IMR-90 (cell line): Measurements from ENCODE around the gene GALNT7. TPM values are rescaled to one million over a fixed set of nuclear protein-coding genes. Genes with fewer than 3 reads are reported as not detected.

Experiments
- ATAC-seq: fragments of 200-7000 bp; cut with Tn5 transposase; 2 replicates; pipeline ENCODE4 v1.9.1; 2020; ENCODE audit warnings: low read depth, mild to moderate bottlenecking, moderate library complexity
- BruUV-seq: library from RNA; stranded (reverse); fragments of 400-500 nt; replicated peaks from 2 replicates; lab custom pipeline; 2021; lab: Mats Ljungman, UMichigan
- CTCF ChIA-PET: fragments of 300-600 bp; formaldehyde crosslinking; extraction: SDS; loops from one replicate; lab custom pipeline; 2021; ENCODE audit warnings: antibody characterized with exemption; lab: Yijun Ruan, JAX
- POLR2A ChIA-PET: fragments of 300-600 bp; sonication (Branson Sonifier 250); formaldehyde crosslinking; loops from one replicate; lab custom pipeline; 2022; ENCODE audit warnings: antibody characterized with exemption; ENCODE audit not compliant: unreplicated experiment; lab: Charles Lee
- DNase-seq: peaks from one replicate; pipeline ENCODE4 v3.0.0; 2013
- H2AFZ ChIP-seq: replicated peaks from 2 replicates; pipeline ENCODE3; 2013; ENCODE audit warnings: low read length, mild to moderate bottlenecking; ENCODE audit not compliant: poor library complexity
- H2AK5ac ChIP-seq: 2 replicates; pipeline ENCODE4 v1.6.1; 2013; ENCODE audit warnings: low read depth, low read length, inconsistent platforms
- H2AK9ac ChIP-seq: replicated peaks from 2 replicates; pipeline ENCODE3; 2013; ENCODE audit warnings: mild to moderate bottlenecking, low read depth, low read length, moderate library complexity; ENCODE audit not compliant: poor library complexity
- H2BK120ac ChIP-seq: 2 replicates; pipeline ENCODE4 v1.6.1; 2013; ENCODE audit warnings: low read depth, low read length, inconsistent platforms
- H2BK15ac ChIP-seq: 3 replicates; pipeline ENCODE4 v1.6.1; 2013; ENCODE audit warnings: low read depth, low read length, inconsistent platforms
- H2BK20ac ChIP-seq: 2 replicates; pipeline ENCODE4 v1.6.1; 2013; ENCODE audit warnings: low read depth, mild to moderate bottlenecking, inconsistent platforms, low read length, moderate library complexity
- H2BK5ac ChIP-seq: 2 replicates; pipeline ENCODE4 v1.6.1; 2013; ENCODE audit warnings: mild to moderate bottlenecking, low read depth, low read length, inconsistent platforms; ENCODE audit not compliant: poor library complexity, severe bottlenecking
- H3K14ac ChIP-seq: replicated peaks from 2 replicates; pipeline ENCODE4 v1.6.1; 2013; ENCODE audit warnings: low read depth, low read length, inconsistent platforms
- H3K18ac ChIP-seq: 2 replicates; pipeline ENCODE4 v1.6.1; 2013; ENCODE audit warnings: low read depth, low read length, control low read depth
- H3K23ac ChIP-seq: 2 replicates; pipeline ENCODE4 v1.6.1; 2013; ENCODE audit warnings: low read depth, low read length, inconsistent platforms
- H3K27ac ChIP-seq: 2 replicates; pipeline ENCODE4 v1.5.1; 2013; ENCODE audit warnings: mild to moderate bottlenecking, control low read depth, low read length; ENCODE audit not compliant: insufficient read depth
- H3K27me3 ChIP-seq: 2 replicates; pipeline ENCODE4 v1.6.1; 2013; ENCODE audit warnings: low read length; ENCODE audit not compliant: control insufficient read depth, insufficient read depth
- H3K36me3 ChIP-seq: 2 replicates; pipeline ENCODE4 v1.6.1; 2013; ENCODE audit warnings: low read length, mixed read lengths; ENCODE audit not compliant: control insufficient read depth, insufficient read depth
- H3K4ac ChIP-seq: 2 replicates; pipeline ENCODE4 v1.6.1; 2013; ENCODE audit warnings: low read depth, low read length, inconsistent platforms
- H3K4me1 ChIP-seq: 2 replicates; pipeline ENCODE4 v1.6.1; 2013; ENCODE audit warnings: low read length, mixed read lengths; ENCODE audit not compliant: control insufficient read depth, insufficient read depth
- H3K4me2 ChIP-seq: 2 replicates; pipeline ENCODE4 v1.6.1; 2013; ENCODE audit warnings: low read depth, mild to moderate bottlenecking, control low read depth, low read length, moderate library complexity
- H3K4me3 ChIP-seq: 2 replicates; pipeline ENCODE4 v1.5.1; 2013; ENCODE audit warnings: low read depth, mild to moderate bottlenecking, control low read depth, low read length, moderate library complexity; ENCODE audit not compliant: insufficient read depth
- H3K56ac ChIP-seq: 2 replicates; pipeline ENCODE4 v1.6.1; 2013; ENCODE audit warnings: low read length, inconsistent platforms; ENCODE audit not compliant: insufficient read depth; ENCODE audit errors: extremely low read depth
- H3K79me1 ChIP-seq, 2 experiments: 2 replicates each; pipeline ENCODE4 v1.6.1; 2013; ENCODE audit warnings: low read length in 2 of 2, inconsistent platforms in 1 of 2, low read depth in 1 of 2
- H3K9ac ChIP-seq: 2 replicates; pipeline ENCODE4 v1.6.1; 2013; ENCODE audit warnings: low read depth, low read length, control low read depth
- H3K9me1 ChIP-seq: 2 replicates; pipeline ENCODE4 v1.6.1; 2013; ENCODE audit warnings: low read length, inconsistent platforms; ENCODE audit not compliant: insufficient read depth
- H3K9me3 ChIP-seq: 2 replicates; pipeline ENCODE4 v1.6.1; 2013; ENCODE audit warnings: low read length; ENCODE audit not compliant: control insufficient read depth, insufficient read depth
- H4K20me1 ChIP-seq: 2 replicates; pipeline ENCODE4 v1.6.1; 2013; ENCODE audit warnings: low read length, inconsistent platforms; ENCODE audit not compliant: insufficient read depth
- H4K5ac ChIP-seq: 2 replicates; pipeline ENCODE4 v1.6.1; 2013; ENCODE audit warnings: mild to moderate bottlenecking, low read depth, low read length, control low read depth
- H4K8ac ChIP-seq, 2 experiments: 2 replicates each; pipeline ENCODE4 v1.6.1; 2013; ENCODE audit warnings: low read depth in 2 of 2, low read length in 2 of 2, control low read depth in 1 of 2, inconsistent platforms in 1 of 2
- H4K91ac ChIP-seq: 2 replicates; pipeline ENCODE4 v1.6.1; 2013; ENCODE audit warnings: low read depth, low read length, inconsistent platforms; ENCODE audit not compliant: insufficient read depth
- CTCF ChIP-seq: conservative IDR thresholded peaks from 2 replicates; pipeline ENCODE4 v1.5.1; 2012; ENCODE audit warnings: mild to moderate bottlenecking, low read depth, low read length, improper control_type of control experiment
- MAFK ChIP-seq: IDR thresholded peaks from 2 replicates; pipeline ENCODE4 v1.6.1; 2012; ENCODE audit warnings: low read depth, low read length, improper control_type of control experiment
- RAD21 ChIP-seq: IDR thresholded peaks from 2 replicates; pipeline ENCODE4 v1.6.1; 2012; ENCODE audit warnings: low read length, improper control_type of control experiment
- WGBS, 2 experiments: methylation state at CpG; one replicate each; pipeline versions ENCODE4 v1.1.5 to v1.1.7; 2013; ENCODE audit warnings: missing lambda C conversion rate in 2 of 2; ENCODE audit not compliant: insufficient read length in 1 of 2; ENCODE audit errors: extremely low coverage in 2 of 2; 5-methylcytosine and 5-hydroxymethylcytosine counted together
- dilution Hi-C: fragments of 300-500 bp; cut with HindIII; formaldehyde crosslinking; loops from one replicate; pipeline ENCODE4 v1.14.3; 2018; ENCODE audit warnings: low sequenced_read_pairs; ENCODE audit not compliant: unreplicated experiment
- in situ Hi-C: fragments of 300-500 bp; cut with MboI; formaldehyde crosslinking; loops from 3 replicates; pipeline ENCODE4 v1.14.3; 2019; ENCODE audit warnings: low sequenced_read_pairs, inconsistent platforms, mixed read lengths
- intact Hi-C: fragments of 100-400 bp; cut with micrococcal nuclease; formaldehyde crosslinking; loops from 2 replicates; pipeline ENCODE4 v1.10.0; 2022
- polyA plus RNA-seq, 3 experiments: library from polyadenylated mRNA; depleted of rRNA; stranded (reverse); fragments of >200 nt; gene quantifications; 2 replicates each; pipeline ENCODE4 v1.2.3, GENCODE V29; 2012; ENCODE audit warnings: low replicate concordance in 1 of 3
- total RNA-seq: library from RNA; depleted of rRNA; stranded (reverse); fragments of >200 nt; gene quantifications from 2 replicates; pipeline ENCODE4 v1.2.3, GENCODE V29; 2012

Gene GALNT7
- total and polyA plus RNA-seq, 2 of the 4 experiments (the other 2 are of a cell fraction), result 19.1 to 31.2 TPM

- Histone ChIP-seq H4K8ac (no peak overlapping the region), H2BK120ac (no peak overlapping the region), H2BK5ac (no peak overlapping the region), H3K27ac (no peak overlapping the region), H3K9me3 (no peaks in the 10 kb centered on the region), H3K36me3 (no peaks in the 10 kb centered on the region), H3K23ac (no peak overlapping the region), H3K4ac (no peak overlapping the region), H3K9me1 (peaks cover 2% of the 10 kb centered on the region; the same call in 1 of the 2 replicates), H2AFZ (no peak overlapping the region), H3K18ac (no peak overlapping the region), H2BK20ac (no peak overlapping the region), H4K20me1 (no peaks in the 10 kb centered on the region), H3K4me1 (no peaks in the 10 kb centered on the region), H3K14ac (0 out of 2 replicates have a peak overlapping the region, but pooled peaks have one; percentile 18), H4K5ac (no peak overlapping the region), H3K27me3 (no peaks in the 10 kb centered on the region), H3K9ac (no peak overlapping the region), H3K79me1 (peaks cover 0 to 2% of the 10 kb centered on the region in 2 experiments; a peak in 1 of 4 replicates), H2AK9ac (no peak overlapping the region), H3K4me2 (no peak overlapping the region), H4K91ac (no peak overlapping the region), H3K4me3 (no peak overlapping the region), H3K56ac (no peak overlapping the region), H2AK5ac (no peak overlapping the region), H2BK15ac (no peak overlapping the region)
- in situ Hi-C loops (no loop called here), dilution Hi-C loops (no loop called here), intact Hi-C loops (no loop called here)
- DNase-seq (peak; percentile 18), ATAC-seq (peak; percentile 69)
- ChIA-PET POLR2A (no interaction called here), CTCF (no interaction called here)
- WGBS, 2 experiments, result no CpG with 5 or more reads among the region's 1 CpG
- no peak for TF ChIP-seq MAFK
- TF ChIP-seq CTCF, result peak; percentile 29; the same call in 1 of the 2 replicates
- peak; percentile 37 for TF ChIP-seq RAD21
- no TSS peak for BruUV-seq
These were observed 63.3 kb downstream of the GALNT7 start for GRCh38 chr4:173231916-173232315.
